Ovary (tissue), 3 donors: ENCODE measurements around the gene AQP1.

Experiments used
- CTCF ChIP-seq, 3 donors: fragments of 450-650 bp in 2 of 3; fragments of 200-600 bp in 1 of 3; IDR thresholded peaks; one replicate each; pipeline versions ENCODE4 v1.5.1 to v1.8.0; 2016 to 2022; ENCODE audit warnings: antibody characterized with exemption in 3 of 3, mild to moderate bottlenecking in 1 of 3
- EP300 ChIP-seq: sonication (generic); formaldehyde crosslinking; IDR thresholded peaks from one replicate; pipeline ENCODE4 v1.6.1; 2017; ENCODE audit warnings: antibody characterized with exemption
- POLR2A ChIP-seq: fragments of 450-650 bp; IDR thresholded peaks from one replicate; pipeline ENCODE4 v1.6.1; 2017; ENCODE audit warnings: antibody characterized with exemption, mild to moderate bottlenecking, moderate library complexity
- donor health status: DM: no; HTN: no; CAD: no.

DNA sequence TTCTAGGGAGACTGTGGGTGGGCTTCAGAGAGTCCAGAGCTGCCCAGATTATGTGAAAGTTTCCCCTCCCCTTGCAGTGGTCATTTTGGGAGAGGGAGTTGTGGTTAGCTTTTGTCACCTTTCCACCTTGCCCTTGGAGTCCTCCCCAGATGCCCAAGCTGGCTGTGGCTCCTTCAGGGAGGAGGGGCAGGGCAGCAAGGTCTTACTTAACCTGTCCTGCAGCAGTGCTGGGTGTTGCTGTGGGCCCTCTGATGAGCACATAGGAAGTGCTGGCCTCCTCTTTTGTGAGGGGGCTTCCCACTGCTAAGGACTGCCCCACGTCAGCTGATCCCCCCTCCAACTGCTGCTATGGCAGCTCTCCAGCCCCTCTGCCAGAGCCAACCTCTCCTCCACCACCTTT lies 17.6 kb upstream of the AQP1 start:
- no peak for TF ChIP-seq CTCF (IDR thresholded peaks at IDR 0.05)
- TF ChIP-seq EP300: no peak
- no peak for TF ChIP-seq POLR2A
